A549 (cell line): ENCODE measurements around the gene ALDH1A2. TPM values are rescaled to one million over a fixed set of nuclear protein-coding genes. Genes with fewer than 3 reads are reported as not detected.

Source experiments
- ATAC-seq, 2 experiments: fragments of 200-7000 bp in 1 of 2; fragments of >200 bp in 1 of 2; cut with Nextera tagmentation in 1 of 2; cut with Tn5 transposase in 1 of 2; 3 replicates each; pipeline versions ENCODE4 v1.8.0 to v1.9.1; 2018 to 2020; ENCODE audit warnings: mild to moderate bottlenecking in 1 of 2, moderate library complexity in 1 of 2
- CTCF ChIA-PET: fragments of 300-600 bp; sonication (Branson Sonifier 250); formaldehyde crosslinking; extraction: SDS; loops from one replicate; lab custom pipeline; 2021; ENCODE audit warnings: antibody characterized with exemption, inconsistent platforms; lab: Yijun Ruan, JAX
- POLR2A ChIA-PET: fragments of 350-600 bp; formaldehyde crosslinking; extraction: SDS; loops from one replicate; lab custom pipeline; 2021; ENCODE audit warnings: antibody characterized with exemption, inconsistent platforms; lab: Yijun Ruan, JAX
- DNase-seq, 2 experiments: peaks; one replicate each; pipeline versions ENCODE4 v3.0.0 to v3.0.0-alpha.2; 2011 to 2016; ENCODE audit warnings: low read depth in 1 of 2, low spot score in 1 of 2
- FAIRE-seq: peaks from 2 replicates; lab custom pipeline; 2011; peaks lifted over from hg19 to GRCh38; lab: Jason Lieb, UNC
- H3K27ac ChIP-seq, 2 experiments: fragments of >200 bp; sonication (Bioruptor Twin); formaldehyde crosslinking; 3 replicates each; pipeline ENCODE4 v1.5.1; 2016 to 2017
- H3K4me1 ChIP-seq: fragments of >200 bp; sonication (Bioruptor Twin); formaldehyde crosslinking; 3 replicates; pipeline ENCODE4 v1.6.1; 2016
- H3K4me2 ChIP-seq: fragments of >200 bp; sonication (Bioruptor Twin); formaldehyde crosslinking; 3 replicates; pipeline ENCODE4 v1.6.1; 2016
- H3K4me3 ChIP-seq: fragments of >200 bp; sonication (Bioruptor Twin); formaldehyde crosslinking; 3 replicates; pipeline ENCODE4 v1.5.1; 2016
- H3K9me3 ChIP-seq: fragments of >200 bp; sonication (Bioruptor Twin); formaldehyde crosslinking; 3 replicates; pipeline ENCODE4 v1.6.1; 2016
- BHLHE40 ChIP-seq: IDR thresholded peaks from 2 replicates; pipeline ENCODE4 v1.6.1; 2012; ENCODE audit warnings: low read depth, low read length, inconsistent platforms
- CBX2 ChIP-seq: fragments of 200-600 bp; sonication (generic); IDR thresholded peaks from 2 replicates; pipeline ENCODE4 v1.6.1; 2016; ENCODE audit warnings: low read depth, mild to moderate bottlenecking, borderline replicate concordance
- CEBPB ChIP-seq, 2 experiments: fragments of >200 bp in 1 of 2; sonication (Bioruptor Twin) in 1 of 2; formaldehyde crosslinking in 1 of 2; IDR thresholded peaks; 2 replicates each; pipeline ENCODE4 v1.6.1; 2012 to 2016
- EHMT2 ChIP-seq: fragments of 200-600 bp; sonication (generic); IDR thresholded peaks from 2 replicates; pipeline ENCODE4 v1.6.1; 2016; ENCODE audit warnings: antibody characterized with exemption, low read depth, mild to moderate bottlenecking, moderate library complexity
- GATA3 ChIP-seq: IDR thresholded peaks from 2 replicates; pipeline ENCODE4 v1.6.1; 2012; ENCODE audit warnings: borderline replicate concordance
- HEYL ChIP-seq: fragments of 250-450 bp; sonication (Bioruptor Pico); IDR thresholded peaks from 2 replicates; pipeline ENCODE4 v1.8.0; 2021; ENCODE audit warnings: mild to moderate bottlenecking, moderate library complexity
- HMGXB4 ChIP-seq: fragments of 250-450 bp; sonication (Bioruptor Pico); IDR thresholded peaks from 2 replicates; pipeline ENCODE4 v1.5.0; 2021; ENCODE audit warnings: mild to moderate bottlenecking, moderate library complexity, borderline replicate concordance
- KDM1A ChIP-seq: fragments of 200-600 bp; sonication (generic); IDR thresholded peaks from 2 replicates; pipeline ENCODE4 v1.6.1; 2016; ENCODE audit warnings: low read depth, mild to moderate bottlenecking
- MAFK ChIP-seq: fragments of 450-650 bp; IDR thresholded peaks from 2 replicates; pipeline ENCODE4 v1.6.1; 2014; ENCODE audit not compliant: partially characterized antibody
- MYC ChIP-seq: IDR thresholded peaks from 2 replicates; pipeline ENCODE4 v1.6.1; 2012; ENCODE audit warnings: mild to moderate bottlenecking, inconsistent platforms, low read length, improper control_type of control experiment, borderline replicate concordance
- NPAS2 ChIP-seq: fragments of 250-450 bp; sonication (Bioruptor Pico); IDR thresholded peaks from 2 replicates; pipeline ENCODE4 v1.8.0; 2022; ENCODE audit warnings: mild to moderate bottlenecking, moderate library complexity, borderline replicate concordance
- PHF8 ChIP-seq: fragments of 200-600 bp; sonication (generic); IDR thresholded peaks from 2 replicates; pipeline ENCODE4 v1.6.1; 2016; ENCODE audit warnings: low read depth, mild to moderate bottlenecking, antibody characterized with exemption, moderate library complexity, borderline replicate concordance
- RFX5 ChIP-seq: fragments of 450-650 bp; IDR thresholded peaks from 2 replicates; pipeline ENCODE4 v1.7.1; 2014; ENCODE audit warnings: antibody characterized with exemption, mild to moderate bottlenecking, moderate library complexity
- TP53 ChIP-seq: fragments of 250-450 bp; sonication (Bioruptor Pico); IDR thresholded peaks from 2 replicates; pipeline ENCODE4 v1.5.0; 2021; ENCODE audit warnings: mild to moderate bottlenecking, moderate library complexity
- ZC3H11A ChIP-seq: fragments of 450-650 bp; IDR thresholded peaks from 2 replicates; pipeline ENCODE4 v1.6.1; 2014; ENCODE audit warnings: antibody characterized with exemption, mild to moderate bottlenecking
- ZNF302 ChIP-seq: fragments of 250-450 bp; sonication (Bioruptor Pico); IDR thresholded peaks from 2 replicates; pipeline ENCODE4 v1.9.0; 2021; ENCODE audit warnings: inconsistent platforms, mild to moderate bottlenecking, moderate library complexity
- WGBS: methylation state at CpG from one replicate; pipeline ENCODE4 v1.1.6; 2017; ENCODE audit errors: missing lambda C conversion rate; 5-methylcytosine and 5-hydroxymethylcytosine counted together
- polyA plus RNA-seq, 4 experiments: library from polyadenylated mRNA; depleted of rRNA in 3 of 4; stranded (reverse); fragments of >200 nt; fragmentation: RNase III in 1 of 4; extraction: RNeasy Plus Mini Kit Qiagen cat#74134 plus additional on column Dnase treatment in 1 of 4; gene quantifications; 2 replicates in 3 of 4; 3 replicates in 1 of 4; pipeline ENCODE4 v1.2.3, GENCODE V29; 2011 to 2017
- TF ChIP-seq, protein P1 (sequence below): fragments of >200 bp; sonication (Bioruptor Twin); formaldehyde crosslinking; IDR thresholded peaks from 2 replicates; pipeline ENCODE4 v1.6.1; 2016

ALDH1A2 gene
- polyA plus RNA-seq, 2 of the 4 experiments (the other 2 are of a cell fraction): 0.23 to 0.35 TPM

DNA sequence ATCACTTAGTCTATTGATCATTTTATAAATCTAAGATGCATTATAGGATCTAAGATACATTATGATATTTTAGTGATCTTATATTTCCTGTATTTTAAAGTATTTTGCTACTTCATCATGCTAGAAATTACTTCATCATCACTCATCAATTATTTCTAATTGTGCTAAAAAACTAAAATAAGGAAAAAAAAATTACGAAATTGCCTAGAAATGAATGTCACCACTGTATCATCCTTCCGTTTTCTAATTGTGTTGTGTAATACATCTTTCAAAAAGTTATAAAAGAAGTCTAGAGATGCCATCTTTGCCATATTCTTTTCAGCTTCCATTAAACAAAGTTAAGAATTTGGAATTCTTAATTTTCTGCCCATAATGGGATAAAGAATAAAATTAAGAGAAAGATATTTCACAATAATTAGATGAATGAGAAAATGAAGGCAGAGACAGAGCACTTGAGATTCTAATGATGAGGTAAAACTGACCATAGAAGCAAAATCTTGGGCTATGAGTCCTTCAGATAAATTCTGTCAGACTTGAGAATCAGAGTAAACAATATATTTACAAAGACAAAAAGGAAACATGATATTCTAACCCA is 48.8 kb downstream of the ALDH1A2 start:
- ChIA-PET CTCF (interaction anchor here (1.1 kb wide), 1 partner anchor 10 kb away, joined by 3 read pairs; no protein-coding TSS in a partner anchor), POLR2A (no interaction called here)
- TF ChIP-seq, protein P1, sequence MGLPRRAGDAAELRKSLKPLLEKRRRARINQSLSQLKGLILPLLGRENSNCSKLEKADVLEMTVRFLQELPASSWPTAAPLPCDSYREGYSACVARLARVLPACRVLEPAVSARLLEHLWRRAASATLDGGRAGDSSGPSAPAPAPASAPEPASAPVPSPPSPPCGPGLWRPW: no peak
- TF ChIP-seq ZC3H11A (no peak), GATA3 (no peak)
- H3K4me2 ChIP-seq: no peak overlapping the region
- no peaks in the 10 kb centered on the region for H3K4me1 ChIP-seq
- FAIRE-seq: no peak
- no peak for ATAC-seq
- no peak overlapping the region for H3K4me3 ChIP-seq
- 4% methylated on average over 2 of the region's 2 CpGs for WGBS
- no peaks in the 10 kb centered on the region; the same call in 2 of the 3 replicates for H3K9me3 ChIP-seq
- H3K27ac ChIP-seq: no peak overlapping the region
- DNase-seq: no peak

- Histone ChIP-seq H3K27ac (no peak overlapping the region), H3K4me2 (no peak overlapping the region), H3K9me3 (no peaks in the 10 kb centered on the region; the same call in 2 of the 3 replicates), H3K4me1 (no peaks in the 10 kb centered on the region), H3K4me3 (no peak overlapping the region)
- POLR2A ChIA-PET: no interaction called here
- ATAC-seq: no peak
- FAIRE-seq: no peak
- DNase-seq: no peak
- 4% methylated on average over 1 of the region's 1 CpG for WGBS
- TF ChIP-seq CBX2: no peak
- CTCF ChIA-PET: interaction anchor here (0.7 kb wide), 1 partner anchor 387 kb away, joined by 4 read pairs; no protein-coding TSS in a partner anchor
These were observed 49.9 kb downstream of the ALDH1A2 start for GRCh38 chr15:58015565-58015964.

DNA sequence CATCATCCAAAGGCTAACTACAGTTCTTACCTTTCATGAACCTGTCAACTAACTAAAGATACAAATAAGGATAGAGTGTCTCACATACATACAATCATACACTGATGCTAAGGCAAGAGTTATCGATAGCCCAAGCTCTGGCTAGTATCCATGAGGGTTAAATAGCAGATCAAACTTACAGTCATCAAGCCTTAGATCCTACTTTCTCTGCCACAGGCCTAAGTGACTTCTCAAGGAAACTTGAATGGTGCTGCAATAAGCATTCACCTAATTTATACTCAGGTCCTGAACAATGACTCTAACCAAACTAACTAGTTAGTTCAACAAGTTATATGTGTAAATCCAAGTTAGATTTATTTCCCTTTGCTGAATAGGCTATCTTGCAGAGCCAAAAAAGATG is 51.0 kb downstream of the ALDH1A2 start:
- 14% methylated on average over 1 of the region's 1 CpG for WGBS
- ATAC-seq (no peak), DNase-seq (no peak), FAIRE-seq (peak; percentile 74)
- TF ChIP-seq NPAS2 (CRISPR knock-in tag): no peak
- no peak for TF ChIP-seq RFX5
- no peak for TF ChIP-seq CEBPB (IDR thresholded peaks at IDR 0.05)
- no peak for TF ChIP-seq ZNF302 (CRISPR knock-in tag)
- no peak for TF ChIP-seq EHMT2
- no peak for TF ChIP-seq KDM1A
- TF ChIP-seq PHF8: no peak
- TF ChIP-seq, protein P1: no peak
- CTCF ChIA-PET: no interaction called here
- H3K4me1 ChIP-seq: no peaks in the 10 kb centered on the region
- H3K4me3 ChIP-seq: no peak overlapping the region
- POLR2A ChIA-PET: no interaction called here
- H3K4me2 ChIP-seq: no peak overlapping the region
- no peak overlapping the region for H3K27ac ChIP-seq
- H3K9me3 ChIP-seq: no peaks in the 10 kb centered on the region; the same call in 2 of the 3 replicates

GRCh38 chr15:58014040-58014439 is 51.5 kb downstream of the ALDH1A2 start:
- ChIA-PET POLR2A (no interaction called here), CTCF (no interaction called here)
- H3K4me2 ChIP-seq: no peak overlapping the region
- ATAC-seq: no peak
- no peak overlapping the region for H3K4me3 ChIP-seq
- peak; percentile 18 for FAIRE-seq
- H3K9me3 ChIP-seq: no peaks in the 10 kb centered on the region; the same call in 2 of the 3 replicates
- WGBS: 16% methylated on average over 4 of the region's 4 CpGs
- TF ChIP-seq HMGXB4 (CRISPR knock-in tag) (no peak), MAFK (no peak), EHMT2 (no peak), MYC (no peak), BHLHE40 (no peak), TP53 (CRISPR knock-in tag) (no peak), HEYL (CRISPR knock-in tag) (no peak)
- H3K27ac ChIP-seq: no peak overlapping the region
- no peak for DNase-seq
- no peaks in the 10 kb centered on the region for H3K4me1 ChIP-seq
